Colonic mucosa (tissue), 4 donors: Measurements from ENCODE around the gene CDH24. TPM values are rescaled to one million over a fixed set of nuclear protein-coding genes. Genes with fewer than 3 reads are reported as not detected.

Experiments
- DNase-seq: peaks from one replicate; pipeline ENCODE4 v3.0.0-alpha.2; 2020
- H3K27ac ChIP-seq: fragments of 200-600 bp; one replicate; pipeline ENCODE4 v1.8.0; 2021
- H3K27me3 ChIP-seq: fragments of 200-600 bp; one replicate; pipeline ENCODE4 v1.8.0; 2021
- H3K36me3 ChIP-seq: fragments of 200-600 bp; one replicate; pipeline ENCODE4 v1.8.0; 2021
- H3K4me1 ChIP-seq: fragments of 200-600 bp; one replicate; pipeline ENCODE4 v1.8.0; 2021; ENCODE audit warnings: mild to moderate bottlenecking
- H3K4me3 ChIP-seq: fragments of 200-600 bp; one replicate; pipeline ENCODE4 v1.8.0; 2021
- H3K9ac ChIP-seq, 2 donors: one replicate each; pipeline ENCODE4 v1.7.0; 2013; ENCODE audit warnings: control low read depth in 2 of 2, low read depth in 2 of 2, low read length in 2 of 2
- H3K9me3 ChIP-seq: fragments of 200-600 bp; one replicate; pipeline ENCODE4 v1.8.0; 2021
- CTCF ChIP-seq: fragments of 200-600 bp; IDR thresholded peaks from one replicate; pipeline ENCODE4 v1.8.0; 2022; ENCODE audit warnings: antibody characterized with exemption, mild to moderate bottlenecking
- intact Hi-C: fragments of 100-400 bp; cut with DNase I; formaldehyde crosslinking; loops from one replicate; pipeline ENCODE4 v1.14.1; 2022
- total RNA-seq, 2 donors: library from RNA; stranded (reverse); fragmentation: NEBNext Ultra II Directional in 1 of 2; extraction: Animal tissue kit (Norgen Biotek cat#: 25700) in 1 of 2; gene quantifications; one replicate each; pipeline ENCODE4 v1.2.1, GENCODE V29; 2021
- donor health status: healthy.
- donor health status: DM: no; HTN: no; CAD: no.
- donor health status: DM: no; HTN: no; CAD: no.

CDH24 gene
- total RNA-seq, 2 donors from 2014 or later: 4.4 to 11.4 TPM

GRCh38 chr14:23052671-23053070, 4.6 kb downstream of the CDH24 start:
- Histone ChIP-seq H3K4me3 (no peak overlapping the region), H3K9ac (no peak overlapping the region), H3K4me1 (peaks cover 5% of the 10 kb centered on the region), H3K36me3 (no peaks in the 10 kb centered on the region), H3K27ac (no peak overlapping the region), H3K27me3 (no peaks in the 10 kb centered on the region), H3K9me3 (no peaks in the 10 kb centered on the region)
- intact Hi-C loops: no loop called here
- no peak for TF ChIP-seq CTCF
- no peak for DNase-seq

- H3K4me1 ChIP-seq: peaks cover 5% of the 10 kb centered on the region
- TF ChIP-seq CTCF: no peak
- H3K36me3 ChIP-seq: no peaks in the 10 kb centered on the region
- no peak overlapping the region for H3K4me3 ChIP-seq
- H3K9me3 ChIP-seq: no peaks in the 10 kb centered on the region
- no peak for DNase-seq
- H3K9ac ChIP-seq: no peak overlapping the region
- H3K27ac ChIP-seq: no peak overlapping the region
- intact Hi-C loops: no loop called here
- no peaks in the 10 kb centered on the region for H3K27me3 ChIP-seq
Observed at GRCh38 chr14:23052182-23052623, 5.1 kb downstream of the CDH24 start.

GRCh38 chr14:23051141-23052057, 5.9 kb downstream of the CDH24 start:
- intact Hi-C loops: no loop called here
- DNase-seq: no peak
- Histone ChIP-seq H3K4me1 (peaks cover under 1% of the 10 kb centered on the region), H3K4me3 (no peak overlapping the region), H3K36me3 (no peaks in the 10 kb centered on the region), H3K9ac (no peak overlapping the region), H3K27me3 (no peaks in the 10 kb centered on the region), H3K9me3 (no peaks in the 10 kb centered on the region), H3K27ac (no peak overlapping the region)
- no peak for TF ChIP-seq CTCF

- DNase-seq: no peak
- Histone ChIP-seq H3K27me3 (no peaks in the 10 kb centered on the region), H3K4me3 (no peak overlapping the region), H3K36me3 (no peaks in the 10 kb centered on the region), H3K9me3 (no peaks in the 10 kb centered on the region), H3K9ac (no peak overlapping the region), H3K4me1 (no peaks in the 10 kb centered on the region), H3K27ac (no peak overlapping the region)
- intact Hi-C loops: no loop called here
- TF ChIP-seq CTCF: no peak
Observed at GRCh38 chr14:23049011-23049410, 8.3 kb downstream of the CDH24 start.

- no peaks in the 10 kb centered on the region for H3K9me3 ChIP-seq
- no peak for DNase-seq
- no peaks in the 10 kb centered on the region for H3K27me3 ChIP-seq
- no peaks in the 10 kb centered on the region for H3K36me3 ChIP-seq
- intact Hi-C loops: no loop called here
- TF ChIP-seq CTCF: no peak
- H3K4me1 ChIP-seq: no peaks in the 10 kb centered on the region
- no peak overlapping the region for H3K27ac ChIP-seq
- H3K9ac ChIP-seq: no peak overlapping the region
- no peak overlapping the region for H3K4me3 ChIP-seq
Observed at GRCh38 chr14:23047751-23048693, 9.3 kb downstream of the CDH24 start.
